ENCODE measurements around the gene SEC62.

SEC62 gene

GRCh38 chr3:169952045-169952444 lies 14.6 kb upstream of the SEC62 start:
- no peak overlapping the region for H2AFZ ChIP-seq (ENCODE audit: low read depth, low read length)
- H3K36me3 ChIP-seq (ENCODE audit: insufficient read depth, low read length), result no peaks in the 10 kb centered on the region
- peaks cover 5% of the 10 kb centered on the region for H3K9me3 ChIP-seq (ENCODE audit: low read length)
- H3K4me3 ChIP-seq (ENCODE audit: low read length), result no peak overlapping the region
- H3K4me1 ChIP-seq (ENCODE audit: insufficient read depth, low read length), result no peaks in the 10 kb centered on the region
- H3K27me3 ChIP-seq (ENCODE audit: insufficient read depth, low read length), result peaks cover 6% of the 10 kb centered on the region

GRCh38 chr3:169953462-169954141 lies 13.0 kb upstream of the SEC62 start:
- no peak overlapping the region for H3K4me3 ChIP-seq (ENCODE audit: low read length)
- no peaks in the 10 kb centered on the region for H3K4me1 ChIP-seq (ENCODE audit: insufficient read depth, low read length)
- peaks cover 5% of the 10 kb centered on the region for H3K9me3 ChIP-seq (ENCODE audit: low read length)
- H2AFZ ChIP-seq (ENCODE audit: low read depth, low read length), result no peak overlapping the region
- no peaks in the 10 kb centered on the region for H3K36me3 ChIP-seq (ENCODE audit: insufficient read depth, low read length)
- H3K27me3 ChIP-seq (ENCODE audit: insufficient read depth, low read length), result peaks cover 3% of the 10 kb centered on the region

GRCh38 chr3:169954142-169954756 lies 12.4 kb upstream of the SEC62 start:
- Histone ChIP-seq H3K36me3 (ENCODE audit: insufficient read depth, low read length) (no peaks in the 10 kb centered on the region), H3K27me3 (ENCODE audit: insufficient read depth, low read length) (peaks cover 2% of the 10 kb centered on the region), H3K4me3 (ENCODE audit: low read length) (no peak overlapping the region), H3K9me3 (ENCODE audit: low read length) (peaks cover 5% of the 10 kb centered on the region), H3K4me1 (ENCODE audit: insufficient read depth, low read length) (no peaks in the 10 kb centered on the region), H2AFZ (ENCODE audit: low read depth, low read length) (no peak overlapping the region)

GRCh38 chr3:169955406-169955805 lies 11.2 kb upstream of the SEC62 start:
- H3K27me3 ChIP-seq (ENCODE audit: insufficient read depth, low read length), result peaks cover 2% of the 10 kb centered on the region
- no peak overlapping the region for H2AFZ ChIP-seq (ENCODE audit: low read depth, low read length)
- no peaks in the 10 kb centered on the region for H3K36me3 ChIP-seq (ENCODE audit: insufficient read depth, low read length)
- no peaks in the 10 kb centered on the region for H3K4me1 ChIP-seq (ENCODE audit: insufficient read depth, low read length)
- H3K4me3 ChIP-seq (ENCODE audit: low read length), result no peak overlapping the region
- peaks cover 5% of the 10 kb centered on the region for H3K9me3 ChIP-seq (ENCODE audit: low read length)

GRCh38 chr3:169964176-169964575 lies 2.4 kb upstream of the SEC62 start:
- peaks cover 19% of the 10 kb centered on the region for H3K4me1 ChIP-seq (ENCODE audit: insufficient read depth, low read length)
- H3K9me3 ChIP-seq (ENCODE audit: low read length), result peaks cover 3% of the 10 kb centered on the region
- no peak overlapping the region for H3K4me3 ChIP-seq (ENCODE audit: low read length)
- no peaks in the 10 kb centered on the region for H3K27me3 ChIP-seq (ENCODE audit: insufficient read depth, low read length)
- H2AFZ ChIP-seq (ENCODE audit: low read depth, low read length), result no peak overlapping the region
- H3K36me3 ChIP-seq (ENCODE audit: insufficient read depth, low read length), result no peaks in the 10 kb centered on the region

- Histone ChIP-seq H3K9me3 (ENCODE audit: low read length) (peaks cover 3% of the 10 kb centered on the region), H3K4me1 (ENCODE audit: insufficient read depth, low read length) (peaks cover 19% of the 10 kb centered on the region), H3K36me3 (ENCODE audit: insufficient read depth, low read length) (peaks cover 3% of the 10 kb centered on the region), H3K4me3 (ENCODE audit: low read length) (peak overlapping the region; percentile 65), H2AFZ (ENCODE audit: low read depth, low read length) (peak overlapping the region; percentile 87), H3K27me3 (ENCODE audit: insufficient read depth, low read length) (no peaks in the 10 kb centered on the region)
Observed at GRCh38 chr3:169965562-169966427, 812 bp upstream of the SEC62 start.

- no peaks in the 10 kb centered on the region for H3K27me3 ChIP-seq (ENCODE audit: insufficient read depth, low read length)
- H3K9me3 ChIP-seq (ENCODE audit: low read length), result peaks cover 3% of the 10 kb centered on the region
- H3K36me3 ChIP-seq (ENCODE audit: insufficient read depth, low read length), result peaks cover 11% of the 10 kb centered on the region
- H2AFZ ChIP-seq (ENCODE audit: low read depth, low read length), result peak overlapping the region; percentile 87
- H3K4me1 ChIP-seq (ENCODE audit: insufficient read depth, low read length), result peaks cover 19% of the 10 kb centered on the region
- peak overlapping the region; percentile 65 for H3K4me3 ChIP-seq (ENCODE audit: low read length)
Observed at GRCh38 chr3:169966951-169967915, 626 bp downstream of the SEC62 start.

GRCh38 chr3:169968224-169968885 lies 1.7 kb downstream of the SEC62 start:
- Histone ChIP-seq H2AFZ (ENCODE audit: low read depth, low read length) (no peak overlapping the region), H3K36me3 (ENCODE audit: insufficient read depth, low read length) (peaks cover 12% of the 10 kb centered on the region), H3K9me3 (ENCODE audit: low read length) (no peaks in the 10 kb centered on the region), H3K27me3 (ENCODE audit: insufficient read depth, low read length) (no peaks in the 10 kb centered on the region), H3K4me1 (ENCODE audit: insufficient read depth, low read length) (peaks cover 19% of the 10 kb centered on the region), H3K4me3 (ENCODE audit: low read length) (peak overlapping the region; percentile 65)

GRCh38 chr3:169969174-169970095 lies 2.8 kb downstream of the SEC62 start:
- Histone ChIP-seq H2AFZ (ENCODE audit: low read depth, low read length) (no peak overlapping the region), H3K4me3 (ENCODE audit: low read length) (no peak overlapping the region), H3K9me3 (ENCODE audit: low read length) (no peaks in the 10 kb centered on the region), H3K36me3 (ENCODE audit: insufficient read depth, low read length) (peaks cover 15% of the 10 kb centered on the region), H3K4me1 (ENCODE audit: insufficient read depth, low read length) (peaks cover 19% of the 10 kb centered on the region), H3K27me3 (ENCODE audit: insufficient read depth, low read length) (no peaks in the 10 kb centered on the region)

- H3K4me3 ChIP-seq (ENCODE audit: low read length), result no peak overlapping the region
- H2AFZ ChIP-seq (ENCODE audit: low read depth, low read length), result no peak overlapping the region
- H3K9me3 ChIP-seq (ENCODE audit: low read length), result no peaks in the 10 kb centered on the region
- H3K36me3 ChIP-seq (ENCODE audit: insufficient read depth, low read length), result peaks cover 25% of the 10 kb centered on the region
- H3K4me1 ChIP-seq (ENCODE audit: insufficient read depth, low read length), result peaks cover 19% of the 10 kb centered on the region
- no peaks in the 10 kb centered on the region for H3K27me3 ChIP-seq (ENCODE audit: insufficient read depth, low read length)
Observed at GRCh38 chr3:169970847-169971246, 4.2 kb downstream of the SEC62 start.

GRCh38 chr3:169971522-169971921 lies 4.9 kb downstream of the SEC62 start:
- no peaks in the 10 kb centered on the region for H3K9me3 ChIP-seq (ENCODE audit: low read length)
- no peak overlapping the region for H3K4me3 ChIP-seq (ENCODE audit: low read length)
- no peak overlapping the region for H2AFZ ChIP-seq (ENCODE audit: low read depth, low read length)
- H3K4me1 ChIP-seq (ENCODE audit: insufficient read depth, low read length), result peaks cover 16% of the 10 kb centered on the region
- peaks cover 32% of the 10 kb centered on the region for H3K36me3 ChIP-seq (ENCODE audit: insufficient read depth, low read length)
- no peaks in the 10 kb centered on the region for H3K27me3 ChIP-seq (ENCODE audit: insufficient read depth, low read length)
